Endothelial cell of umbilical vein (primary cell): ENCODE data around the gene GET4. TPM values are rescaled to one million over a fixed set of nuclear protein-coding genes. Genes with fewer than 3 reads are reported as not detected.

Experiments
- BruUV-seq: library from RNA; stranded (reverse); fragments of 400-500 nt; replicated peaks from 2 replicates; lab custom pipeline; 2021; lab: Mats Ljungman, UMichigan
- CTCF ChIA-PET: fragments of 300-600, 350-600 bp; sonication (Branson Sonifier 250); formaldehyde crosslinking; loops from one replicate; lab custom pipeline; 2021; ENCODE audit warnings: antibody characterized with exemption, inconsistent platforms; lab: Charles Lee
- POLR2A ChIA-PET: fragments of 300-600, 350-600 bp; sonication (Branson Sonifier 250); formaldehyde crosslinking; loops from one replicate; lab custom pipeline; 2021; ENCODE audit warnings: antibody characterized with exemption, inconsistent platforms; lab: Charles Lee
- DNase-seq: peaks from one replicate; pipeline ENCODE4 v3.0.0-alpha.2; 2011; ENCODE audit warnings: low read depth, low spot score
- FAIRE-seq: peaks from 2 replicates; lab custom pipeline; 2011; peaks lifted over from hg19 to GRCh38; lab: Jason Lieb, UNC
- H2AFZ ChIP-seq: 2 replicates; pipeline ENCODE4 v1.6.0; 2012; ENCODE audit warnings: low read depth, low read length, control low read depth, inconsistent platforms
- H3K27ac ChIP-seq: 2 replicates; pipeline ENCODE4 v1.5.1; 2011; ENCODE audit warnings: low read depth, mild to moderate bottlenecking, control low read depth, low read length, moderate library complexity; ENCODE audit not compliant: insufficient read depth
- H3K27me3 ChIP-seq, 2 experiments: 2 replicates each; pipeline versions ENCODE4 v1.6.0 to v1.6.1; 2011; ENCODE audit warnings: low read length in 2 of 2, mixed read lengths in 1 of 2; ENCODE audit not compliant: control insufficient read depth in 2 of 2, insufficient read depth in 2 of 2
- H3K36me3 ChIP-seq, 2 experiments: 2 replicates in 1 of 2; 3 replicates in 1 of 2; pipeline ENCODE4 v1.5.1; 2011; ENCODE audit warnings: low read length in 2 of 2, mild to moderate bottlenecking in 1 of 2, moderate library complexity in 1 of 2; ENCODE audit not compliant: control insufficient read depth in 2 of 2, insufficient read depth in 2 of 2; ENCODE audit errors: extremely low read depth in 1 of 2
- H3K4me1 ChIP-seq: 3 replicates; pipeline ENCODE4 v1.5.1; 2011; ENCODE audit warnings: mild to moderate bottlenecking, low read length; ENCODE audit not compliant: control insufficient read depth, insufficient read depth; ENCODE audit errors: extremely low read depth
- H3K4me2 ChIP-seq: 2 replicates; pipeline ENCODE4 v1.6.1; 2011; ENCODE audit warnings: low read length, control low read depth, mixed read lengths; ENCODE audit not compliant: insufficient read depth
- H3K4me3 ChIP-seq, 3 experiments: fragments of 200-600 bp in 1 of 3; sonication (generic), shearing (Covaris generic) in 1 of 3; replicated peaks in 1 of 3; 2 replicates each; pipeline ENCODE4 v1.5.1; 2011 to 2016; ENCODE audit warnings: control low read depth in 3 of 3, low read length in 3 of 3, mild to moderate bottlenecking in 2 of 3, inconsistent platforms in 1 of 3, low read depth in 1 of 3, moderate library complexity in 1 of 3; ENCODE audit not compliant: insufficient read depth in 1 of 3
- H3K79me2 ChIP-seq: 2 replicates; pipeline ENCODE4 v1.6.0; 2012; ENCODE audit warnings: low read length, inconsistent platforms; ENCODE audit not compliant: control insufficient read depth, insufficient read depth
- H3K9ac ChIP-seq: replicated peaks from 2 replicates; pipeline ENCODE3; 2011; ENCODE audit warnings: low read length, control low read depth; ENCODE audit not compliant: insufficient read depth; ENCODE audit errors: extremely low read depth
- H3K9me1 ChIP-seq: replicated peaks from 3 replicates; pipeline ENCODE4 v1.6.0; 2011; ENCODE audit warnings: mild to moderate bottlenecking, low read length; ENCODE audit not compliant: control insufficient read depth, insufficient read depth; ENCODE audit errors: extremely low read depth
- H3K9me3 ChIP-seq: replicated peaks from 2 replicates; pipeline ENCODE4 v1.5.1; 2012; ENCODE audit warnings: low read length, inconsistent platforms; ENCODE audit not compliant: control insufficient read depth, insufficient read depth
- H4K20me1 ChIP-seq: replicated peaks from 2 replicates; pipeline ENCODE3; 2011; ENCODE audit warnings: mild to moderate bottlenecking, low read length; ENCODE audit not compliant: control insufficient read depth, insufficient read depth; ENCODE audit errors: extremely low read depth
- EZH2 ChIP-seq: IDR thresholded peaks from 2 replicates; pipeline ENCODE4 v1.6.1; 2012; ENCODE audit warnings: borderline replicate concordance, low read depth, mild to moderate bottlenecking, moderate library complexity, low read length, inconsistent platforms; ENCODE audit not compliant: severe bottlenecking
- FOS ChIP-seq: IDR thresholded peaks from 2 replicates; pipeline ENCODE4 v1.6.1; 2011; ENCODE audit warnings: mild to moderate bottlenecking, low read length, moderate library complexity, borderline replicate concordance; ENCODE audit not compliant: insufficient read depth
- GATA2 ChIP-seq: IDR thresholded peaks from 2 replicates; pipeline ENCODE4 v1.7.0; 2011; ENCODE audit warnings: low read depth, mild to moderate bottlenecking, moderate library complexity, mixed read lengths, low read length; ENCODE audit not compliant: insufficient read length, insufficient read depth
- JUN ChIP-seq: IDR thresholded peaks from 2 replicates; pipeline ENCODE4 v1.6.1; 2011; ENCODE audit warnings: borderline replicate concordance, low read depth; ENCODE audit not compliant: insufficient read length, insufficient read depth
- MYC ChIP-seq: IDR thresholded peaks from one replicate; pipeline ENCODE4 v1.6.1; 2011; ENCODE audit warnings: mild to moderate bottlenecking, low read depth, low read length
- POLR2A ChIP-seq: IDR thresholded peaks from 2 replicates; pipeline ENCODE4 v1.6.1; 2012; ENCODE audit warnings: low read depth, mild to moderate bottlenecking, control low read depth, low read length
- POLR2AphosphoS5 ChIP-seq: IDR thresholded peaks from 2 replicates; pipeline ENCODE4 v1.6.1; 2012; ENCODE audit warnings: low read depth, mild to moderate bottlenecking, control low read depth, low read length, moderate library complexity; ENCODE audit not compliant: insufficient read depth
- dilution Hi-C: fragments of 300-500 bp; cut with MboI; formaldehyde crosslinking; loops from one replicate; pipeline ENCODE4 v1.15.0; 2019; ENCODE audit warnings: low sequenced_read_pairs; ENCODE audit not compliant: extremely low pct_ligation_motif_present
- intact Hi-C: fragments of 100-400 bp; cut with micrococcal nuclease; formaldehyde crosslinking; loops from one replicate; pipeline ENCODE4 v1.10.0; 2022
- polyA plus RNA-seq, 4 experiments: library from polyadenylated mRNA; depleted of rRNA in 3 of 4; stranded (reverse) in 3 of 4; unstranded in 1 of 4; fragments of >200 nt; gene quantifications; 2 replicates each; pipeline versions ENCODE4 v1.2.1 to v1.2.3, GENCODE V29; 2011 to 2012; ENCODE audit warnings: missing spikeins in 1 of 4
- total RNA-seq: library from RNA; stranded (reverse); gene quantifications from 2 replicates; pipeline ENCODE4 v1.2.3, GENCODE V29; 2021
- TF ChIP-seq, protein P1 (sequence below): IDR thresholded peaks from 2 replicates; pipeline ENCODE4 v1.6.1; 2011; ENCODE audit not compliant: insufficient read depth, insufficient read length
- TF ChIP-seq, protein P2 (sequence below), 2 donors: IDR thresholded peaks; 1 replicate in 1 of 2; 2 replicates in 1 of 2; pipeline ENCODE4 v1.5.1; 2011; ENCODE audit warnings: low read length in 2 of 2, mild to moderate bottlenecking in 2 of 2, moderate library complexity in 2 of 2, control low read depth in 1 of 2, inconsistent platforms in 1 of 2, low read depth in 1 of 2; ENCODE audit not compliant: insufficient read depth in 1 of 2; ENCODE audit errors: extremely low read depth in 1 of 2

Gene GET4
- total and polyA plus RNA-seq, 2 donors (not counting 3 experiments of a cell fraction or from before 2014, with no cell fraction given), result 48.4 to 58.1 TPM

DNA sequence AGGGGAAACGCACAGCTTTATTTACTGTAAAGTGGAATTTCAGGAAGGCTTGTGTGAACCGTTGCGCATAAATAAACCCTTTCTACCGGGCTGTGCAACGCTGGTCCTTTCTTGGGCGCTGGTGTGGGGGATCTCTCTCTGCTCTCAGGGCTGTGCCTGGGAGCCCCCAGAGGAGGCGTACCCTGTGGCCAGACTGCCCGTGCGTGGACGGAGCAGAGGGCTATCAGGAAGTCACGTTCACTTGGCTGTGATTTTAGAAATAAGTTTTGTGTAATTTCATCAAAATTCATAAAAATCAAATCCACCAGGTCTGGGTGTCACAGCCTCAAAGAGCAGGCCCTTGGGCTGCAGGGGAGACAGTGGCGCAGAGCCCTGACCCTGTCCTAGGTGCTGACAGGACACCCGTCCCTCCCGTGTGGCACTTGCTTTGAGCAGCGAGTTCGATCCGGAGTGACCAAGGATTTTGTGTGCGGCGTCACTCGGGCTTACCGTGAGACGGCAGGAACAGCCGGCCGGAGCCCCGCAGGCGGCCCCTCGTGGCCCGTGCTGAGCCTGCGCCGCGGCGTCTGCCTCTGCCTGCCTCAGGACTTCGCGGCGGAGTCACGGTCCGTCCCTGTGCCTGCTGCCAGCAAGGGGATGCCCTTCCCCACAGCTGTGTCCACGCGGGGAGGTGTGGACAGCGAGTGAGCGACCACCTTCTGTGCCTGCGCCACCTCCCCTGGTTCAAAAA lies 20.2 kb downstream of the GET4 start:
- FAIRE-seq (no peak), DNase-seq (no peak)
- H3K4me1 ChIP-seq, result peaks cover 6% of the 10 kb centered on the region
- no peak overlapping the region for H2AFZ ChIP-seq
- ChIA-PET CTCF (no interaction called here), POLR2A (no interaction called here)
- peaks cover 4 to 36% of the 10 kb centered on the region in 2 experiments for H3K36me3 ChIP-seq
- H3K9me3 ChIP-seq, result no peaks in the 10 kb centered on the region
- no peak overlapping the region for H3K4me3 ChIP-seq
- BruUV-seq, result no TSS peak
- H3K9me1 ChIP-seq, result no peaks in the 10 kb centered on the region
- TF ChIP-seq, protein P1, sequence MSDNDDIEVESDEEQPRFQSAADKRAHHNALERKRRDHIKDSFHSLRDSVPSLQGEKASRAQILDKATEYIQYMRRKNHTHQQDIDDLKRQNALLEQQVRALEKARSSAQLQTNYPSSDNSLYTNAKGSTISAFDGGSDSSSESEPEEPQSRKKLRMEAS, result no peak
- TF ChIP-seq JUN, result no peak
- no peak for TF ChIP-seq POLR2A
- intact Hi-C loops (no loop called here), dilution Hi-C loops (no loop called here)
- no peak overlapping the region for H3K4me2 ChIP-seq
- H3K27me3 ChIP-seq, result no peaks in the 10 kb centered on the region
- H3K27ac ChIP-seq, result no peak overlapping the region
- no peak overlapping the region for H3K9ac ChIP-seq
- H4K20me1 ChIP-seq, result no peaks in the 10 kb centered on the region
- no peaks in the 10 kb centered on the region for H3K79me2 ChIP-seq

- dilution Hi-C loops (no loop called here), intact Hi-C loops (no loop called here)
- Histone ChIP-seq H3K9me1 (no peaks in the 10 kb centered on the region), H3K9ac (no peak overlapping the region), H3K4me1 (peaks cover 6% of the 10 kb centered on the region), H3K36me3 (peaks cover 4 to 31% of the 10 kb centered on the region in 2 experiments), H2AFZ (no peak overlapping the region), H3K4me2 (no peak overlapping the region), H3K79me2 (no peaks in the 10 kb centered on the region), H3K4me3 (no peak overlapping the region), H3K27me3 (no peaks in the 10 kb centered on the region), H3K9me3 (no peaks in the 10 kb centered on the region), H4K20me1 (no peaks in the 10 kb centered on the region), H3K27ac (no peak overlapping the region)
- CTCF ChIA-PET, result interaction anchor here (1.7 kb wide), 1 partner anchor 20 kb away, joined by 4 read pairs; the partner anchor contains the start of gene GET4
- no TSS peak for BruUV-seq
- DNase-seq (no peak), FAIRE-seq (no peak)
- TF ChIP-seq GATA2 (no peak), EZH2 (no peak), POLR2AphosphoS5 (no peak), FOS (no peak), JUN (no peak), MYC (no peak), POLR2A (no peak)
- TF ChIP-seq, protein P2, sequence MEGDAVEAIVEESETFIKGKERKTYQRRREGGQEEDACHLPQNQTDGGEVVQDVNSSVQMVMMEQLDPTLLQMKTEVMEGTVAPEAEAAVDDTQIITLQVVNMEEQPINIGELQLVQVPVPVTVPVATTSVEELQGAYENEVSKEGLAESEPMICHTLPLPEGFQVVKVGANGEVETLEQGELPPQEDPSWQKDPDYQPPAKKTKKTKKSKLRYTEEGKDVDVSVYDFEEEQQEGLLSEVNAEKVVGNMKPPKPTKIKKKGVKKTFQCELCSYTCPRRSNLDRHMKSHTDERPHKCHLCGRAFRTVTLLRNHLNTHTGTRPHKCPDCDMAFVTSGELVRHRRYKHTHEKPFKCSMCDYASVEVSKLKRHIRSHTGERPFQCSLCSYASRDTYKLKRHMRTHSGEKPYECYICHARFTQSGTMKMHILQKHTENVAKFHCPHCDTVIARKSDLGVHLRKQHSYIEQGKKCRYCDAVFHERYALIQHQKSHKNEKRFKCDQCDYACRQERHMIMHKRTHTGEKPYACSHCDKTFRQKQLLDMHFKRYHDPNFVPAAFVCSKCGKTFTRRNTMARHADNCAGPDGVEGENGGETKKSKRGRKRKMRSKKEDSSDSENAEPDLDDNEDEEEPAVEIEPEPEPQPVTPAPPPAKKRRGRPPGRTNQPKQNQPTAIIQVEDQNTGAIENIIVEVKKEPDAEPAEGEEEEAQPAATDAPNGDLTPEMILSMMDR (IDR thresholded peaks at IDR 0.05; ENCODE audit: extremely low read depth in 1 of 2, insufficient read depth in 1 of 2, low read depth in 1 of 2, low read length in 2 of 2), result no peak
- TF ChIP-seq, protein P1, result no peak
- POLR2A ChIA-PET, result no interaction called here
These were observed 20.7 kb downstream of the GET4 start for GRCh38 chr7:897086-897485.
